ENCODE data around the gene TMEM52.
A peak's percentile ranks its signal among the peaks of the same experiment; 100 is the strongest.

TMEM52 gene

GRCh38 chr1:1956586-1957532 lies 37.8 kb upstream of the TMEM52 start:
- Mint-ChIP-seq H3K4me1 (ENCODE audit: low read depth in 2 of 2) (peaks cover 0 to 2% of the 10 kb centered on the region in 2 donors), H3K4me3 (no peak overlapping the region), H3K27ac (no peak overlapping the region), H3K9me3 (peaks cover 0 to 1% of the 10 kb centered on the region in 2 donors), H3K27me3 (peaks cover 21 to 67% of the 10 kb centered on the region in 2 donors), H3K36me3 (ENCODE audit: insufficient read depth) (peaks cover 3% of the 10 kb centered on the region)
- no peak for ATAC-seq (replicated peaks)
- DNase-seq = no peak

DNA sequence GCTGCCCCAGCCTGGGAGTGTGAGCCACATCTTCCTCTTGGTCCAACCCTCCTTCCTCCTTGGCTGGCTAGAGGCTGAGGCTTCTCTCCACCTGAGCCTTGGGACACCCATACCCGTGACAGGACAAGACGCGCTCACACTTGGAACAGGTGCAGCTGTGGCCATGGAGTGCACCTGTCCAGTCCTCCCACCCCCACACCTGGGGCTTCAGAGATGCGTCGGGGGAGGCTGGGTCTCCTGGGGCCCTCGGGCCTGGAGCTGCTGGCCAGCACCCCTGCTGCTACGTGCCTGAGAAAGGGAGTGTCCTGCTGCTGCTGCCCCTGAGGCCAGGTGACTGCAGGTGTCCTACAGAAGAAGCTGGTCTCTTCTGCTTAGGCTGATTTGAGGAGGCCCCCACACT lies 37.0 kb upstream of the TMEM52 start:
- Mint-ChIP-seq H3K27me3 (peaks cover 21 to 67% of the 10 kb centered on the region in 2 donors), H3K27ac (peak overlapping the region in 1 of 2 donors; percentile 65)

DNA sequence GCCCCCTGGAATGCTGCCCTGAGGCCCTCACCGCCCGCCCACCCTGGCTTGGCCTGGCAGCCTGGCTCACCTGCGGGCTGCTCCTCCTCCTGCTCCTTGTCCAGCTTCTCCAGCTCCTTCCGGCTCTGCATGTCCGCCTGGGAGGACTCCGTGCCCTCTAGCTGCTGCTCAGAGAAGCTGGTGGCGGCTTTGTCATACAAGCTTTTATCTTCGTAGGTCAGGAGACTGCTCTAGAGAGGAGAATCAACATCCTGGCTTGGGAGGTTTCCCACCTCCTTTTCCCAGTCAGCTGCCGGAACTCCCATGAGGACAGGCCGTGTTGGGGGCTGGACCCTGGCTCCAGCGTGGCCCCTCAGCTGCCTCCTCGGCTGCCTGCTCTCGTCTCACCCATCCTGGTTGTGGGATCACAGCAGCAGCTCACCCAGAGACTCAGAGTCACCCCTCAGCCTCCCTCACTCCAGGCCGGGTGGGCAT lies 36.6 kb upstream of the TMEM52 start:
- Mint-ChIP-seq H3K4me1 (ENCODE audit: low read depth in 2 of 2) (peaks cover 0 to 2% of the 10 kb centered on the region in 2 donors), H3K36me3 (ENCODE audit: insufficient read depth) (peaks cover 3% of the 10 kb centered on the region), H3K27me3 (peaks cover 18 to 67% of the 10 kb centered on the region in 2 donors), H3K4me3 (no peak overlapping the region), H3K27ac (peak overlapping the region in 1 of 2 donors; percentile 65), H3K9me3 (peaks cover 0 to 1% of the 10 kb centered on the region in 2 donors)
- no peak for DNase-seq
- ATAC-seq (replicated peaks) = no peak

More for the DNA sequence above, 37.0 kb upstream of the TMEM52 start:
- Mint-ChIP-seq H3K4me1 (ENCODE audit: low read depth in 2 of 2) (peaks cover 0 to 2% of the 10 kb centered on the region in 2 donors), H3K9me3 (peaks cover 0 to 1% of the 10 kb centered on the region in 2 donors), H3K36me3 (ENCODE audit: insufficient read depth) (peaks cover 3% of the 10 kb centered on the region), H3K4me3 (no peak overlapping the region)
- no peak for ATAC-seq (replicated peaks)
- no peak for DNase-seq

DNA sequence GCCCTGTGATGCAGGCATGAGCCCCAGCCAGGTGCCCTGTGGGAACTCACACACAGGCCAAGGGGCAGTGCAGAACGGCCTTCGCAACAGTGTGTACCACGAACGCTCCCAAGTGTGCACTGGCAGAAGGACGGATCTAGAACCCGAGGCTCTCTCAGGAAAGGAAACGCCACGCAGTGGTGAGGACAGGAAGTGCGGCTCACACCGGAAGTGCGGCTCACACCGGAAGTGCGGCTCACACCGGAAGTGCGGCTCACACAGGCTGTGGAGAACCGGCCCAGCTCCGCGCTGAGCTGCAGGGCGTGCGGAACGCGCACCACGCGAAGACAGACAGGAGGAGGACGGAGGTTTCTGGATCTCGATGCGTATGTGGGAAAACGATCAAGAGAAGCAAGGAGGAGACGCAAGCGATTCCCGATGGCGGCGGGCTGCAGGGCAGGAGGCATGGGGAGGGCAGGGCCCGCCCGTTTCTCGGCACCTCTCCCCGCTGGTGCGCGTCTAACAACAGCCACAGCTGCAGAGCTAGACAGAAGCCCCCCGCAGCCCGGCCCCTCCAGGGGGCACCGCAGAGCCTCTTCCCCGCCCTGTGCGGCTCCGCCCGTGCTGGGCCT lies 35.9 kb upstream of the TMEM52 start:
- Mint-ChIP-seq H3K4me3 (no peak overlapping the region), H3K9me3 (peaks cover 0 to 1% of the 10 kb centered on the region in 2 donors), H3K27me3 (peaks cover 22 to 67% of the 10 kb centered on the region in 2 donors), H3K4me1 (ENCODE audit: low read depth in 2 of 2) (peaks cover 0 to 2% of the 10 kb centered on the region in 2 donors), H3K36me3 (ENCODE audit: insufficient read depth) (peaks cover 3% of the 10 kb centered on the region), H3K27ac (peak overlapping the region; percentile 58 to 88)
- DNase-seq (peak in 1 of 3 experiments; percentile 16), ATAC-seq (replicated peaks) (peak; percentile 26)

DNA sequence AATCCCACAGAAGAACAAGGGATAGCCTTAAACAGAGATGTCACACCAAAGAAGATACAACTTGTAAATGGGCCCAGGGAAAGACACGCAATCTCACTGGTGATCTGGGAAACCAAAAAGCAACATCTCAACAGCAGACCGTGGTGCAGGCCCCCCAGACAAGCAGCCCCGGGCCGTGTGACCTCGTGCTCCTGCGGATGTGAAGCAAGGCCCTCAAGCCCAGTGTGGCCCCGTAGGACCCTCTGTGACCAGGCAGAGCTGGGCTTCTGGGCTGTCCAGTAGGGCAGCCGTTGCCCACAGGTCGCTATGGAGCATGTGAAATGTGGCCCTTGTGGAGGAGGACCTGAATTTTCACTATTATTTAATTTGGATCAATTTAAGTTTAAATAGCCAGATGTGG lies 34.9 kb upstream of the TMEM52 start:
- Mint-ChIP-seq H3K9me3 (peaks cover 0 to 1% of the 10 kb centered on the region in 2 donors), H3K4me1 (ENCODE audit: low read depth in 2 of 2) (peaks cover 0 to 2% of the 10 kb centered on the region in 2 donors), H3K27ac (peak overlapping the region in 1 of 2 donors; percentile 69), H3K36me3 (ENCODE audit: insufficient read depth) (peaks cover 3% of the 10 kb centered on the region), H3K4me3 (no peak overlapping the region), H3K27me3 (peaks cover 31 to 67% of the 10 kb centered on the region in 2 donors)
- no peak for ATAC-seq (replicated peaks)
- no peak for DNase-seq

DNA sequence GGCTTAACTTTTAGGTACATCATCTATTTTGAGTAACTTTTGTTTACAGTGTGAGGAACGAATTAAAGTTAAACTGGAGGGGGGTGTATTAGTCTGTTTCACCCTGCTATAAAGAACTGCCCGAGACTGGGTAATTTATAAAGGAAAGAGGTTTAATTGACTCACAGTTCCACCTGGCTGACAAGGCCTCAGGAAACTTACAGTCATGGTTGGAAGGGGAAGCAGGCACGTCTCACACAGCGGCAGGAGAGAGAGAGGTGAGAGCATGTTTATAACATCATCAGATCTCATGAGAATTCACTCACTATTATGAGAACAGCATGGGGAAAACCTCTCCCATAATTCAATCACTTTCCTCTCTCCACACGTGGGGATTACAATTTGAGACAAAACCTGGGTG lies 31.9 kb upstream of the TMEM52 start:
- no peak for ATAC-seq (replicated peaks)
- no peak for DNase-seq
- Mint-ChIP-seq H3K9me3 (peaks cover 0 to 1% of the 10 kb centered on the region in 2 donors), H3K4me3 (no peak overlapping the region), H3K27ac (no peak overlapping the region), H3K4me1 (ENCODE audit: low read depth in 2 of 2) (peaks cover 0 to 2% of the 10 kb centered on the region in 2 donors), H3K36me3 (ENCODE audit: insufficient read depth) (peaks cover 3% of the 10 kb centered on the region), H3K27me3 (peaks cover 26 to 60% of the 10 kb centered on the region in 2 donors)

DNA sequence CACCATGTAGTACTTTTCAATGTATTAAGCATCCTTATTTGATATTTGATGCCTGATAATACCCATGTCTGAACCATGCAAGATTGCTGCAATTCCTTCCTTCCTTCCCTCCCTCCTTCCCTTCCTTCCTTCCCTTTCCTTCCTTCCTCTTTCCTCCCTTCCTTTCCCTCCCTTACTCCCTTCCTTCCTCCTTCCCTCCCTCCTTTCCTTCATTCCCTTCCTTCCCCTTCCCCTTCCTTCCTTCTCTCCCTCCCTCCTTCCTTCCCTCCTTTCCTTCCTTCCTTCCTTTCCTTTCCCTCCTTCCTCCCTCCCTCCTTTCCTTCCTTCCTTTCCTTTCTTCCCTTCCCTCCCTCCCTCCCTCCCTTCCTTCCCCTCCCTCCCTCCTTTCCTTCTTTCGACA lies 29.7 kb upstream of the TMEM52 start:
- no peak overlapping the region for H3K27ac Mint-ChIP-seq
- ATAC-seq (replicated peaks) (no peak), DNase-seq (no peak)
- H3K4me3 Mint-ChIP-seq = no peak overlapping the region
- H3K27me3 Mint-ChIP-seq = peaks cover 26 to 65% of the 10 kb centered on the region in 2 donors
- H3K9me3 Mint-ChIP-seq = no peaks in the 10 kb centered on the region
- peaks cover 4% of the 10 kb centered on the region in 2 donors for H3K4me1 Mint-ChIP-seq (ENCODE audit: low read depth in 2 of 2)
- H3K36me3 Mint-ChIP-seq (ENCODE audit: insufficient read depth) = no peaks in the 10 kb centered on the region

DNA sequence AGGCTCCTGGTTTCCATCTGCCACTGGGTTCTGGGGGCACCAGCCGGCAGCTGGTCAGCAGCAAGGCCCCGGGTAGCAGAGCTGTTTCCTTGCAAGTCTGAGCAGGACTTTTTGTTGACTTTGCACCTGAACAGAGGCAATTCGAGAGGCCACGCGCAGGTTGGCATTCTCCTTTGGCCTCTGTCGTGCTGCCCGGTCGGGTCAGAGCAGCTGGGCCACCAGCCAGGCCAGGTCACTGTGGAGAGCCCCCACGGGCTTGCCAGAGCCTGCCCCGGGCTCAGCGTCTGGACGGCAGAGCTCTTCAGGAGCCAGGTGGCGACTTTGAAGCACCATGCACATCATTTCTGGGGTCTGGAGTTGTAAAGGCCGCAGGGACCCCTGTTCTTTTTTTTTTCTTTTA lies 28.4 kb upstream of the TMEM52 start:
- Mint-ChIP-seq H3K36me3 (ENCODE audit: insufficient read depth) (no peaks in the 10 kb centered on the region), H3K27me3 (peaks cover 26 to 60% of the 10 kb centered on the region in 2 donors), H3K9me3 (no peaks in the 10 kb centered on the region), H3K4me1 (ENCODE audit: low read depth in 2 of 2) (peaks cover 5 to 6% of the 10 kb centered on the region in 2 donors), H3K27ac (no peak overlapping the region), H3K4me3 (no peak overlapping the region)
- ATAC-seq (replicated peaks) = no peak
- DNase-seq = no peak

DNA sequence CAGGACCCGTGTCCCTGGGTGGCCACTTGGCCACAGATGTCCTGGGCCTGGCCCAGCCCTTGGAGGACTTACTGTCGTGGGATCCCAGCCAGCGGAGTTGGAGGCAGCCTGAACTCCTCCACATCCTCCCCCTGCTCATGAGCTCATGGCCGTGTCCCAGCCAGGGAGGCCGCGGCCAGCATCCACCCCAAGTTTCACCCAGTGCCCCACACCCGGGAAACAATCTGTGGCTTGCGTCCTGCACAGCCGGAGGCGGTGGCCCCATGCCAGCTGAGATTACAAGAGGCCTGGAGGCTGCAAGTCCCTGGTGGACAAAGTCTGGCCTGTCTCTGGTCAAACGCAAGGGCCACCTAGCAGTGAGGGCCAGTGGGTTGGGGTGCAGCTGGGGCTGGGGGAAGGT lies 27.5 kb upstream of the TMEM52 start:
- Mint-ChIP-seq H3K36me3 (ENCODE audit: insufficient read depth) (no peaks in the 10 kb centered on the region), H3K9me3 (no peaks in the 10 kb centered on the region), H3K27ac (no peak overlapping the region), H3K27me3 (peaks cover 22 to 52% of the 10 kb centered on the region in 2 donors), H3K4me1 (ENCODE audit: low read depth in 2 of 2) (peaks cover 5 to 6% of the 10 kb centered on the region in 2 donors), H3K4me3 (no peak overlapping the region)
- ATAC-seq (replicated peaks) = no peak
- no peak for DNase-seq

GRCh38 chr1:1945782-1946393 lies 26.8 kb upstream of the TMEM52 start:
- H3K36me3 Mint-ChIP-seq (ENCODE audit: insufficient read depth) = no peaks in the 10 kb centered on the region
- ATAC-seq (replicated peaks) (no peak), DNase-seq (no peak)
- H3K4me3 Mint-ChIP-seq = no peak overlapping the region
- peaks cover 5 to 6% of the 10 kb centered on the region in 2 donors for H3K4me1 Mint-ChIP-seq (ENCODE audit: low read depth in 2 of 2)
- H3K27ac Mint-ChIP-seq = no peak overlapping the region
- H3K9me3 Mint-ChIP-seq = no peaks in the 10 kb centered on the region
- peaks cover 18 to 45% of the 10 kb centered on the region in 2 donors for H3K27me3 Mint-ChIP-seq

GRCh38 chr1:1943834-1944570 lies 24.9 kb upstream of the TMEM52 start:
- Mint-ChIP-seq H3K9me3 (no peaks in the 10 kb centered on the region), H3K4me1 (ENCODE audit: low read depth in 2 of 2) (peaks cover 5 to 6% of the 10 kb centered on the region in 2 donors)

DNA sequence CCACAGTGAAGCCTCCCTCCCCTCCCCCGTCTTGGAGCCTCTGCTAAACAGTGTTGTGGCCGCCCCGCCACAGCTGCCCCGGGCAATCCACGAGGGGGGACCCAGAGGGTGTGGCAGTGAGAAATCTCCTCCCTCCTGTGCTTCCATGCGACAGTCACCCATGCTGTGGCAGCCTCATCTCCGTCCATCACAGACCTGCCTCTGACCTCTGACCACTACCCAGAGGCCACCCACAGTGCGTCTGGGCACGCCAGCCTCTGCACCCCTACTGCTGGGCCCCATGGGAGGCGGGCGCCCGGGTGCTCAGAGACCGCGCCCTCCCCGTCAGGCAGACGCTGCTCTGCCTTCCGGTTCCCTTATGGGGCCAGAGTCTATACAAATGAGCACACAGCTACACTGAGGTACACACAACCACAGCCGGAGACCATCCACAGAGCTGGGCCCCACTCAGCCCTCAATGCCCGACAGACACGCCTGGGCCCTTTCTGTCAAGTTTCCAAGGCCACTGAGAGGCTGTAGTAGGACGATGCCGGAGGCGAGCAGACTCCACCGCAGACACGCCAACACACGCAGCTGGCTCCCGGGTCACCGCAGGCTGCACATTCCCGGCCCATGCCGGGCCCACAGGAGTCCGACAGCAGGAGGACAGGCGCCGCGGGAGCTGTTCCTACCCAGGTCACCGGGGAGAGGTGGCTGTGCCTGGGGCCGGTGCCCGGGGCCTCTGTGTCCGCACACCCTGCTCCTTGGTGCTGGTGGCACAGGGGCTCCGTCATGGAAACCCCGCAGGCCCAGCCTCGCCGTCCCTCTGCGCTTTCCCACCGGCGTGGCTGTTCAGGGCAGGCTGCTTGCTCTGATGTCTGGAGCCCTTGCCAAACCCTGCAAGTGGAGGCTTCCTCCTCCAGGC lies 23.9 kb upstream of the TMEM52 start:
- DNase-seq = no peak
- Mint-ChIP-seq H3K4me1 (ENCODE audit: low read depth in 2 of 2) (peaks cover 5 to 6% of the 10 kb centered on the region in 2 donors), H3K9me3 (no peaks in the 10 kb centered on the region), H3K4me3 (no peak overlapping the region), H3K27me3 (peaks cover 0 to 24% of the 10 kb centered on the region in 2 donors), H3K36me3 (ENCODE audit: insufficient read depth) (no peaks in the 10 kb centered on the region), H3K27ac (no peak overlapping the region)
- ATAC-seq (replicated peaks) = no peak

More at GRCh38 chr1:1943834-1944570, 24.9 kb upstream of the TMEM52 start:
- ATAC-seq (replicated peaks) = peak; percentile 95
- Mint-ChIP-seq H3K36me3 (ENCODE audit: insufficient read depth) (no peaks in the 10 kb centered on the region), H3K27ac (no peak overlapping the region), H3K4me3 (peak overlapping the region in 1 of 2 donors; percentile 15), H3K27me3 (peaks cover 0 to 27% of the 10 kb centered on the region in 2 donors)
- peak; percentile 35 to 63 (median 41) for DNase-seq

Data from effector memory CD8-positive, alpha-beta T cell (primary cell).